ENCODE results near the gene ALKBH2. TPM values are rescaled to one million over a fixed set of nuclear protein-coding genes. Genes with fewer than 3 reads are reported as not detected.

The ALKBH2 gene
- total RNA-seq, result 7.1 and 8.2 TPM in 2 replicates

DNA sequence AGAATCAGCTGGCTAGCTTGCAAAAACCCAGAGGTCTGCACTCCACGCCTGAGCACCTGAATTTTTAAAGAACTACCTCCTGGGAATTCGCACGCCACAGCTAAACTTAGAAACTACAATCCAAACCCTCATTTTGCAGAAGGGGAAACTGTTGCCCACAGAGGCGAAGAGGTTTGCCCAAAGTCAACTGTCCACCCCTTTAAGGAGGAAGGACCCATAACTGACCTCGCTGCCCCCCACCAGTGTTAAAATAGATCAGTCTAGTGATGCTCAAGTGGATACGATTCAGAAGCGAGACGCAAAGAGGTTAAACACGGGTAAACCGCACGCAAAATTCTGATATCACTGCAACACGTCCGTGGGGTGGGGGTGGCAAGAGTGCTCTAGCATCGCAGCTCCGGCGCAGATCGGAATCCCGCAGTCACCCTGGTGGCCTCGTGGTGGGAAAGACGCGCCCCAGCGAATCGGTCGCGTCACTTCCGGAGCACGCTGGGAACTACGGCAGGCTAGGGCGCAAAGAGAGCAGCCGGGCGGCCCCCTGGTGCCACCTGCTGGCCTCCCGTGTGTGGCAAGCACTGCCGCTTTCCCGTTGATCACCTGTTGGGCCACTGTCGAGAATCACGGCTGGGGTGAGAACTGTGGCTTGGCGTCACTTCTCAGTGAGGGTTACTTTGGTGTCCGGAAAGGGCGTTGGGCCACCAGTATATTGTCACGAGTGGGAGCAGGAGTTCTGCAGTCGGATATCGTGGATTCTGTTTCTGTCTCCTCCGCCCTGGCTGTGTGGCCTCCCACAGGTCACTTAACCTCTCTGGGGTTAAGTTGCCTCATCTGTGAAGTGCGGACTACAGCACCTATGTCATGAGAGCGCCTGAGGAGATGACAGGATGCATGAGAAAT, at the start of gene ALKBH2:
Gene ALKBH2 (minus strand): TSS at position 451 of the 897 bp plus-strand sequence. CDS start 686 bp downstream, outside the sequence.

DNA sequence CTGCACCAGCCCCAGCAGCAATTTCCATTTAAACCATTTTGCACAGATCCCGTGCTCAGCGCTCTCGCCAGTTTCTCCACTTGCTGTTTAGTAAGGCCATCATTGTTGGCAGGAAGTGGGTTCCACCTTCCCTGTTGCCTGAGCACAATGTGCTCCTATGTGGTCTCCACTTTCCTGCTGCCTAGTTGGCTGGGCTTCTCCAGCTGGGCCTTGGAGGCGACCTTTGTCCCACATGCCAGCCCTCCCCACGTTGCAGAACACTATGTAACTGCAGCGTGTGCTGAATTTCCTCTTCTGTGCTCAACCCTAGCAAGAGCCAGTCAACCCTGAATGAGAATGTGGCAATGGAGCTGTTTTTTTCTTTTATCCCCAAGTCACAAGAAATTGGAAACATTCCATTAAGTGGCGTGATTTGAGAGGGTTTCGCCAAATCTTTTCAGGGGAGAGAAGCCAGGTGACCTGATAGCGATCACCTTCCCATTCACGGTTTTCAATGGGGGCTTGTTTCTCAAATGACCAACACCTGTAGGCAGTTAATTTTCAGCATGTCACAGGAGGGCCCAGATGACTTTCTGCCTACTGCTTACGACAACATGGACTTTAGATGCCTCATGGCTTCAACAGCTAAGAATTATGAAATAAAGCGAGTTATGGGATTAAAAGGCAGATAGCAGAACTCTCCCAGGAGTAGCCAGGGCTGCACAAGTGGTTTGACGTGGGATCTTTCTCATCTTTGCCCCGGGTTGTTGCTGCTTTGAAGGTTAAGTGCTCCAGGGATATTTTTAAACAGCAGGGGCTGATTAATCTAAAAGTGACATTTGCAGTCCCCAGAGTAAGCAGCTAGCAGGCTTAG, 22.7 kb upstream of the ALKBH2 start, which contains the start of gene ACACB:
Gene ACACB (plus strand): TSS at position 830 of the 853 bp plus-strand sequence. CDS start 22,819 bp downstream, outside the sequence.

DNA sequence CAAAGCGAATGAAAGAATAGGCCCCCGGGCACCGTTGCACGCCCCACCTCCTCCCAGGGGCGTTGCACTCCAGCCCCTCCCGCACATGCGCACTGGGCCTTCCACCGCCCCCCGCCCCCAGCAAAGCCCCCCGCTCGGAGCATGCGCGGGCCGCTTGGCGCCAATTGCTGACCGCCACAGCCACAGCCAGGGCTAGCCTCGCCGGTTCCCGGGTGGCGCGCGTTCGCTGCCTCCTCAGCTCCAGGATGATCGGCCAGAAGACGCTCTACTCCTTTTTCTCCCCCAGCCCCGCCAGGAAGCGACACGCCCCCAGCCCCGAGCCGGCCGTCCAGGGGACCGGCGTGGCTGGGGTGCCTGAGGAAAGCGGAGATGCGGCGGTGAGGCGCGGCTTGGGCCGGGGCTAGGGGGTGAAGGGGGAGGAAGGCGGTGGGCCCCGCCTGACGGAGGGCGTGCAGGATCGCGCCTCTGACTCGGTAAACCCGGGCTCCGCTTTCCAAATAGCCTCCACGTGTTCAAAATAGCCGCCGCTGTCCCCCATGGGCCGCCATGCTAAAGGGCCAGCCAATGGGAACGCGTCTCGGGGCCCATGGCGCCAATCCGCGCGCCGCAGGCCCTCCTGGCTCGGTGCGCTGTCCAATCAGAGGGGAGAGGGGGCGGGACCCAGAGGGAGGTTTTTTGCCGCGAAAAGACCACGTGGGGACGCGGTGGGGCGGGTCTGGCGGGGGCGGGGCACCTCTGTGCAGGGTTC, 4.3 kb upstream of the ALKBH2 start, which contains the start of gene UNG:
Gene UNG (plus strand): TSS at position 163 of the 748 bp plus-strand sequence. CDS start 83 bp downstream, at position 246.

DNA sequence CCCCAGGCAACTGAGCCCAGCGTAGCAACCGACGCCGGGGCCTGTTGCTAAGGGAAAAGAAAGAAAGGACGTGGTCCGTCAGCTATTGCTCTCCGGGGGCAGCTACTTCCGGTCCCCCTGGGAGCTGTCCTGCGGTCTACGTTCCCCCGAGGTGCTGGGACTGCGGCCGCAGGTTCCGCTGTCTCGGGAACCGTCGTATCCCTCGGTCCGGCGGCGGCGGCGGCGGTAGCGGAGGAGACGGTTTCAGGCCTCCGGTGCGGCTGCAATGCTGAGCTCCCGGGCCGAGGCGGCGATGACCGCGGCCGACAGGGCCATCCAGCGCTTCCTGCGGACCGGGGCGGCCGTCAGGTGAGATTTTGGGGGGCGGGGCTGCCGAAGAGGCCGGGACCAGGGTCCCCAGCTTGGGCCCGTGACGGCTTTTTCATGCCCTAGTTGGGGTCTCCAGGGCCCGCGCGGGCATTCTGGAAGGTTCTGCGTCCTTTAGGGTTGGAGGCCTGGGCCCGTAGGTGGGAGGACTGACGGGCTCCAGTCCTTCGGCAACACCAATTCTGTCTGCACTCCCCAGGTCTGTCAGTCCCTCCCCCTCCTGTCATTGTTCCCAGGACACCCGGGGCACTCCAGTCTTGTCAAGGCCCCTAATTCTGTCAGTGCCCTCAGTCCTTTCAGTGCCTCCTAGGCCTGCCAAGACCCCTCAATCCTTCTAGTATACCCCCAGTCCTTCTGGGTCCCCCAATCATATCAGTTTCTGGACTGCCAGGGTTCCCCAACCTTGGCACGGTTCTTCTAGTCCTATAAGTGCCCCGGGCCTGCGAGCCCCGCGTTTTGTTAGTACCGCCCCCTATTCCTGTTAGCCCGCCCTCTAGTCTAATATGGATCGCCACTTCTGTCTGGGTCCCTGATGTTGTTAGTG, 40.6 kb downstream of the ALKBH2 start, which contains the start of gene USP30:
Gene USP30 (plus strand): TSS at position 163 of the 910 bp plus-strand sequence. CDS start 103 bp downstream, at position 266.

Small RNA genes lying within 50 kb of the gene (small RNA-seq; reads per million reads assigned to genes)
- not detected for gene RNA5SP372

Other genes with a start within 250 kb of the ALKBH2 start
- gene SSH1, start 235.9 kb downstream of the ALKBH2 start, total RNA-seq, result 23.4 and 28.8 TPM in 2 replicates
- not detected in 2 replicates for gene DAO, start 213.4 kb downstream of the ALKBH2 start, total RNA-seq
- gene SVOP, start 72.4 kb downstream of the ALKBH2 start, total RNA-seq, result not detected in 2 replicates
- gene USP30, start 40.9 kb downstream of the ALKBH2 start, total RNA-seq, result 7.6 and 10.3 TPM in 2 replicates
- 30.9 and 37.8 TPM in 2 replicates for gene UNG, start 4.1 kb upstream of the ALKBH2 start, total RNA-seq
- 2.0 and 5.4 TPM in 2 replicates for gene ACACB, start 23.1 kb upstream of the ALKBH2 start, total RNA-seq
- gene FOXN4, start 215.8 kb upstream of the ALKBH2 start, total RNA-seq, result not detected in 2 replicates

Data from thoracic aorta endothelial cell (primary cell).